H1 (cell line): ENCODE data around the gene KLF16. TPM values are rescaled to one million over a fixed set of nuclear protein-coding genes. Genes with fewer than 3 reads are reported as not detected.

Experiments used
- CTCF ChIA-PET: fragments of 300-600 bp; sonication (Branson Sonifier 250); formaldehyde crosslinking; loops from one replicate; lab custom pipeline; 2021; ENCODE audit not compliant: partially characterized antibody; lab: Charles Lee
- POLR2A ChIA-PET: fragments of 300-600 bp; sonication (Branson Sonifier 250); formaldehyde crosslinking; loops from one replicate; lab custom pipeline; 2021; ENCODE audit warnings: inconsistent platforms; ENCODE audit not compliant: partially characterized antibody; lab: Charles Lee
- DNase-seq, 2 experiments: peaks; one replicate each; pipeline versions ENCODE4 v3.0.0 to v3.0.0-alpha.2; 2010 to 2022; ENCODE audit warnings: low spot score in 2 of 2, low read depth in 1 of 2, mixed read lengths in 1 of 2
- FAIRE-seq: peaks from 2 replicates; lab custom pipeline; 2011; peaks lifted over from hg19 to GRCh38; lab: Jason Lieb, UNC
- H2AFZ ChIP-seq: 2 replicates; pipeline ENCODE4 v1.8.1; 2012; ENCODE audit warnings: low read length, inconsistent platforms
- H2AK5ac ChIP-seq: 2 replicates; pipeline ENCODE4 v1.6.1; 2013; ENCODE audit warnings: low read depth, low read length
- H2BK120ac ChIP-seq: replicated peaks from 2 replicates; pipeline ENCODE3; 2013; ENCODE audit warnings: low read depth, low read length, inconsistent platforms
- H2BK12ac ChIP-seq: 2 replicates; pipeline ENCODE4 v1.6.1; 2013; ENCODE audit warnings: low read depth, low read length
- H2BK15ac ChIP-seq: 2 replicates; pipeline ENCODE4 v1.6.1; 2013; ENCODE audit warnings: low read length
- H2BK20ac ChIP-seq: 2 replicates; pipeline ENCODE4 v1.6.1; 2013; ENCODE audit warnings: low read length
- H2BK5ac ChIP-seq: 2 replicates; pipeline ENCODE4 v1.6.1; 2013; ENCODE audit warnings: low read depth, low read length
- H3K14ac ChIP-seq: 2 replicates; pipeline ENCODE4 v1.6.1; 2013; ENCODE audit warnings: inconsistent platforms; ENCODE audit not compliant: insufficient read length
- H3K18ac ChIP-seq: 2 replicates; pipeline ENCODE4 v1.6.1; 2013; ENCODE audit warnings: low read length; ENCODE audit errors: extremely low read depth
- H3K23ac ChIP-seq: 2 replicates; pipeline ENCODE4 v1.6.1; 2013; ENCODE audit warnings: inconsistent platforms; ENCODE audit not compliant: insufficient read length
- H3K23me2 ChIP-seq: 2 replicates; pipeline ENCODE4 v1.6.1; 2013; ENCODE audit warnings: low read depth, low read length
- H3K27ac ChIP-seq: 2 replicates; pipeline ENCODE4 v1.6.1; 2011; ENCODE audit warnings: low read depth, low read length, inconsistent platforms
- H3K27me3 ChIP-seq, 4 experiments: replicated peaks in 1 of 4; 1 replicate in 1 of 4; 2 replicates in 3 of 4; pipeline versions ENCODE4 v1.6.1 to v1.8.1; 2011 to 2013; ENCODE audit warnings: low read length in 3 of 4, mild to moderate bottlenecking in 3 of 4, inconsistent platforms in 2 of 4, mixed read lengths in 2 of 4, moderate library complexity in 1 of 4; ENCODE audit not compliant: control insufficient read depth in 3 of 4, insufficient read depth in 3 of 4; ENCODE audit errors: extremely low read depth in 1 of 4
- H3K36me3 ChIP-seq, 4 experiments: 2 replicates each; pipeline versions ENCODE4 v1.6.1 to v1.8.1; 2011 to 2013; ENCODE audit warnings: mild to moderate bottlenecking in 4 of 4, low read length in 3 of 4, moderate library complexity in 2 of 4, control low read depth in 1 of 4, inconsistent platforms in 1 of 4; ENCODE audit not compliant: insufficient read depth in 4 of 4, control insufficient read depth in 2 of 4
- H3K4ac ChIP-seq: replicated peaks from 2 replicates; pipeline ENCODE3; 2013; ENCODE audit warnings: low read length, low read depth, mixed read lengths, inconsistent platforms; ENCODE audit not compliant: insufficient read length
- H3K4me1 ChIP-seq, 4 experiments: replicated peaks in 1 of 4; 1 replicate in 1 of 4; 2 replicates in 3 of 4; pipeline versions ENCODE4 v1.6.1 to v1.8.1; 2011 to 2013; ENCODE audit warnings: low read length in 3 of 4, inconsistent platforms in 2 of 4, mixed read lengths in 1 of 4; ENCODE audit not compliant: insufficient read depth in 4 of 4, control insufficient read depth in 3 of 4
- H3K4me2 ChIP-seq, 2 experiments: 2 replicates each; pipeline versions ENCODE4 v1.6.1 to v1.8.1; 2011 to 2013; ENCODE audit warnings: low read depth in 2 of 2, low read length in 2 of 2, control low read depth in 1 of 2, inconsistent platforms in 1 of 2, mild to moderate bottlenecking in 1 of 2; ENCODE audit not compliant: insufficient read depth in 1 of 2
- H3K4me3 ChIP-seq, 4 experiments: fragments of 200-600, 300-600 bp in 1 of 4; sonication (generic), shearing (Covaris generic), sonication (Bioruptor Twin) in 1 of 4; 2 replicates each; pipeline versions ENCODE4 v1.5.1 to v1.8.1; 2011 to 2016; ENCODE audit warnings: low read length in 4 of 4, low read depth in 3 of 4, control low read depth in 2 of 4, inconsistent platforms in 2 of 4, mild to moderate bottlenecking in 2 of 4, mixed read lengths in 1 of 4, moderate library complexity in 1 of 4; ENCODE audit not compliant: insufficient read depth in 2 of 4; ENCODE audit errors: extremely low read depth in 1 of 4
- H3K56ac ChIP-seq: replicated peaks from 2 replicates; pipeline ENCODE3; 2013; ENCODE audit warnings: low read depth, mild to moderate bottlenecking, mixed read lengths, low read length, inconsistent platforms; ENCODE audit not compliant: insufficient read length
- H3K79me1 ChIP-seq: 2 replicates; pipeline ENCODE4 v1.6.1; 2013; ENCODE audit warnings: low read depth, low read length, control low read depth
- H3K79me2 ChIP-seq, 2 experiments: 2 replicates each; pipeline versions ENCODE4 v1.6.1 to v1.8.1; 2012 to 2013; ENCODE audit warnings: low read length in 2 of 2, mild to moderate bottlenecking in 2 of 2, inconsistent platforms in 1 of 2; ENCODE audit not compliant: insufficient read depth in 2 of 2, control insufficient read depth in 1 of 2
- H3K9ac ChIP-seq, 4 experiments: replicated peaks in 1 of 4; 1 replicate in 1 of 4; 2 replicates in 3 of 4; pipeline versions ENCODE4 v1.6.1 to v1.8.1; 2011 to 2013; ENCODE audit warnings: low read depth in 3 of 4, low read length in 3 of 4, control low read depth in 2 of 4, mild to moderate bottlenecking in 2 of 4, moderate library complexity in 2 of 4, inconsistent platforms in 1 of 4; ENCODE audit errors: extremely low read depth in 1 of 4
- H3K9me3 ChIP-seq, 2 experiments: 2 replicates each; pipeline versions ENCODE4 v1.6.1 to v1.8.1; 2012 to 2013; ENCODE audit warnings: mild to moderate bottlenecking in 2 of 2, moderate library complexity in 2 of 2, control low read depth in 1 of 2, inconsistent platforms in 1 of 2, low read depth in 1 of 2, low read length in 1 of 2, mixed read lengths in 1 of 2; ENCODE audit not compliant: insufficient read depth in 2 of 2
- H4K20me1 ChIP-seq, 2 experiments: replicated peaks in 1 of 2; 2 replicates each; pipeline versions ENCODE3 to v1.8.1; 2011 to 2013; ENCODE audit warnings: inconsistent platforms in 2 of 2, low read length in 2 of 2, mild to moderate bottlenecking in 1 of 2; ENCODE audit not compliant: insufficient read depth in 2 of 2, control insufficient read depth in 1 of 2
- H4K5ac ChIP-seq: 2 replicates; pipeline ENCODE4 v1.6.1; 2013; ENCODE audit warnings: low read length, low read depth, mixed read lengths, inconsistent platforms; ENCODE audit not compliant: insufficient read length
- H4K8ac ChIP-seq: 2 replicates; pipeline ENCODE4 v1.8.0; 2013; ENCODE audit warnings: mild to moderate bottlenecking, moderate library complexity, low read length, inconsistent platforms; ENCODE audit not compliant: insufficient read depth; ENCODE audit errors: extremely low read depth
- H4K91ac ChIP-seq: replicated peaks from 2 replicates; pipeline ENCODE3; 2013; ENCODE audit warnings: low read length, mixed read lengths, inconsistent platforms; ENCODE audit not compliant: insufficient read length
- ATF3 ChIP-seq: IDR thresholded peaks from 2 replicates; pipeline ENCODE4 v1.6.1; 2011; ENCODE audit warnings: low read depth, mild to moderate bottlenecking, low read length; ENCODE audit not compliant: insufficient read depth
- BACH1 ChIP-seq: IDR thresholded peaks from 2 replicates; pipeline ENCODE4 v1.6.1; 2012; ENCODE audit warnings: low read length, improper control_type of control experiment
- CEBPB ChIP-seq: IDR thresholded peaks from 2 replicates; pipeline ENCODE4 v1.6.1; 2012; ENCODE audit warnings: low read depth, low read length
- EGR1 ChIP-seq: IDR thresholded peaks from 2 replicates; pipeline ENCODE4 v1.6.1; 2011; ENCODE audit warnings: low read depth, low read length, borderline replicate concordance
- GTF2F1 ChIP-seq: IDR thresholded peaks from 2 replicates; pipeline ENCODE4 v1.6.1; 2012; ENCODE audit warnings: low read depth, low read length, improper control_type of control experiment, borderline replicate concordance
- JUN ChIP-seq: IDR thresholded peaks from 2 replicates; pipeline ENCODE4 v1.6.1; 2011; ENCODE audit warnings: low read depth, mild to moderate bottlenecking, improper control_type of control experiment, low read length
- SAP30 ChIP-seq: fragments of 300-600 bp; sonication (generic); IDR thresholded peaks from 2 replicates; pipeline ENCODE4 v1.7.1; 2012; ENCODE audit warnings: low read length, moderate library complexity, mild to moderate bottlenecking, inconsistent platforms; ENCODE audit not compliant: insufficient read depth, insufficient replicate concordance
- USF2 ChIP-seq: IDR thresholded peaks from 2 replicates; pipeline ENCODE4 v1.6.1; 2011; ENCODE audit warnings: low read length, improper control_type of control experiment
- WGBS, 2 experiments: shearing (Covaris generic) in 1 of 2; methylation state at CpG; one replicate each; pipeline versions ENCODE4 v1.1.6 to v1.1.7; 2013 to 2015; ENCODE audit warnings: low lambda C conversion rate in 2 of 2, mixed read lengths in 2 of 2, inconsistent platforms in 1 of 2, low coverage in 1 of 2, missing lambda C conversion rate in 1 of 2; ENCODE audit not compliant: insufficient replicate concordance in 2 of 2, insufficient coverage in 1 of 2, insufficient read length in 1 of 2; ENCODE audit errors: extremely low coverage in 1 of 2, missing lambda C conversion rate in 1 of 2; 5-methylcytosine and 5-hydroxymethylcytosine counted together
- polyA plus RNA-seq, 7 experiments: library from polyadenylated mRNA; depleted of rRNA in 3 of 7; stranded (reverse) in 5 of 7; unstranded in 2 of 7; fragments of >200 nt in 5 of 7; fragments of 200-250 nt in 2 of 7; gene quantifications; 1 replicate in 5 of 7; 2 replicates in 1 of 7; 4 replicates in 1 of 7; pipeline versions ENCODE4 v1.2.1 to v1.2.3, GENCODE V29; 2011 to 2013; ENCODE audit warnings: missing spikeins in 2 of 7, mixed read lengths in 2 of 7
- total RNA-seq: library from RNA; stranded (reverse); fragmentation: NEBNext Ultra II Directional; extraction: Animal tissue kit (Norgen Biotek cat#: 25700); gene quantifications from 2 replicates; pipeline ENCODE4 v1.2.1, GENCODE V29; 2021

Gene KLF16
- total and polyA plus RNA-seq, 2 of the 8 experiments (the other 6 are each of a cell fraction or from before 2014, with no cell fraction given) = 14.3 to 45.9 TPM

GRCh38 chr19:1845642-1846041 is 17.7 kb downstream of the KLF16 start:
- Histone ChIP-seq H3K36me3 (no peaks in the 10 kb centered on the region), H3K4me1 (peaks cover 0 to 10% (median 7%) of the 10 kb centered on the region in 4 experiments; a peak in 6 of 7 replicates), H3K79me1 (peaks cover 28% of the 10 kb centered on the region), H3K9me3 (no peaks in the 10 kb centered on the region), H3K56ac (no peak overlapping the region), H4K91ac (no peak overlapping the region), H2BK20ac (no peak overlapping the region), H2AK5ac (no peak overlapping the region), H2BK120ac (no peak overlapping the region), H3K4ac (no peak overlapping the region), H3K79me2 (peaks cover 23 to 73% of the 10 kb centered on the region in 2 experiments), H3K4me2 (no peak overlapping the region; a peak in 1 of 4 replicates), H4K5ac (no peak overlapping the region), H3K23me2 (peaks cover 3% of the 10 kb centered on the region; the same call in 1 of the 2 replicates), H2BK5ac (no peak overlapping the region), H2AFZ (no peak overlapping the region), H2BK12ac (no peak overlapping the region), H3K27me3 (no peaks in the 10 kb centered on the region), H3K9ac (no peak overlapping the region), H3K4me3 (no peak overlapping the region), H3K27ac (no peak overlapping the region), H3K23ac (no peak overlapping the region), H4K20me1 (peaks cover 23 to 34% of the 10 kb centered on the region in 2 experiments), H3K14ac (no peak overlapping the region), H3K18ac (no peak overlapping the region), H4K8ac (peak overlapping the region; percentile 74), H2BK15ac (no peak overlapping the region)
- 90% methylated on average over 11 of the region's 11 CpGs; no CpG with 5 or more reads in 1 of the 2 experiments for WGBS, 2 experiments
- FAIRE-seq (no peak), DNase-seq (no peak)
- TF ChIP-seq ATF3 (no peak), SAP30 (no peak), CEBPB (no peak), EGR1 (no peak), JUN (no peak), BACH1 (no peak), GTF2F1 (no peak), USF2 (no peak)
- ChIA-PET POLR2A (interaction anchor here (0.6 to 1.6 kb wide), 4 partner anchors 11 to 243 kb away, joined by 3 to 5 read pairs (median 3); no protein-coding TSS in a partner anchor), CTCF (interaction anchor here (1.0 to 14.9 kb wide), 4 partner anchors 8 to 77 kb away, joined by 3 to 228 read pairs (median 20); no protein-coding TSS in a partner anchor)
